ENCODE results near the gene TXN2.

The TXN2 gene

GRCh38 chr22:36469094-36469710 is 12.2 kb downstream of the TXN2 start:
- no peak for DNase-seq (ENCODE audit: insufficient read length, low spot score)

GRCh38 chr22:36467946-36468345 is 13.5 kb downstream of the TXN2 start:
- FAIRE-seq (no peak), DNase-seq (ENCODE audit: insufficient read length, low spot score) (no peak)
- TF ChIP-seq TAF1 (IDR thresholded peaks at IDR 0.05; ENCODE audit: low read depth, low read length) (no peak), POLR2AphosphoS5 (IDR thresholded peaks at IDR 0.05; ENCODE audit: low read depth, low read length) (no peak), POLR2A (IDR thresholded peaks at IDR 0.05; ENCODE audit: low read depth, low read length) (no peak), PAX5 (IDR thresholded peaks at IDR 0.05; ENCODE audit: insufficient read depth, low read length, severe bottlenecking) (no peak), POU2F2 (IDR thresholded peaks at IDR 0.05; ENCODE audit: low read depth, low read length) (no peak)

More at GRCh38 chr22:36469094-36469710, 12.2 kb downstream of the TXN2 start:
- no peak for FAIRE-seq
- TF ChIP-seq SPI1 (IDR thresholded peaks at IDR 0.05; ENCODE audit: low read depth, low read length) (no peak), POLR2A (IDR thresholded peaks at IDR 0.05; ENCODE audit: low read depth, low read length) (no peak), POLR2AphosphoS5 (IDR thresholded peaks at IDR 0.05; ENCODE audit: low read depth, low read length) (no peak), POU2F2 (IDR thresholded peaks at IDR 0.05; ENCODE audit: low read depth, low read length) (no peak), TAF1 (IDR thresholded peaks at IDR 0.05; ENCODE audit: low read depth, low read length) (no peak), PAX5 (IDR thresholded peaks at IDR 0.05; ENCODE audit: insufficient read depth, low read length, severe bottlenecking) (no peak)

- no peak for FAIRE-seq
- TF ChIP-seq SPI1 (IDR thresholded peaks at IDR 0.05; ENCODE audit: low read depth, low read length) (no peak), POLR2A (IDR thresholded peaks at IDR 0.05; ENCODE audit: low read depth, low read length) (no peak), POU2F2 (IDR thresholded peaks at IDR 0.05; ENCODE audit: low read depth, low read length) (no peak), POLR2AphosphoS5 (IDR thresholded peaks at IDR 0.05; ENCODE audit: low read depth, low read length) (no peak), PAX5 (IDR thresholded peaks at IDR 0.05; ENCODE audit: insufficient read depth, low read length, severe bottlenecking) (no peak), TAF1 (IDR thresholded peaks at IDR 0.05; ENCODE audit: low read depth, low read length) (no peak)
Observed at GRCh38 chr22:36467042-36467810, 14.2 kb downstream of the TXN2 start.

GRCh38 chr22:36466258-36466657 is 15.2 kb downstream of the TXN2 start:
- TF ChIP-seq POU2F2 (IDR thresholded peaks at IDR 0.05; ENCODE audit: low read depth, low read length) (no peak), POLR2AphosphoS5 (IDR thresholded peaks at IDR 0.05; ENCODE audit: low read depth, low read length) (no peak), POLR2A (IDR thresholded peaks at IDR 0.05; ENCODE audit: low read depth, low read length) (no peak), PAX5 (IDR thresholded peaks at IDR 0.05; ENCODE audit: insufficient read depth, low read length, severe bottlenecking) (no peak), SPI1 (IDR thresholded peaks at IDR 0.05; ENCODE audit: low read depth, low read length) (no peak), TAF1 (IDR thresholded peaks at IDR 0.05; ENCODE audit: low read depth, low read length) (no peak)
- DNase-seq (ENCODE audit: insufficient read length, low spot score), result no peak
- FAIRE-seq, result no peak

More at GRCh38 chr22:36467042-36467810, 14.2 kb downstream of the TXN2 start:
- no peak for DNase-seq (ENCODE audit: insufficient read length, low spot score)

- FAIRE-seq, result no peak
- DNase-seq (ENCODE audit: insufficient read length, low spot score), result no peak
Observed at GRCh38 chr22:36465232-36466021, 16.0 kb downstream of the TXN2 start.

GRCh38 chr22:36464715-36465231 is 16.7 kb downstream of the TXN2 start:
- DNase-seq (ENCODE audit: insufficient read length, low spot score), result no peak
- no peak for FAIRE-seq
- TF ChIP-seq TAF1 (IDR thresholded peaks at IDR 0.05; ENCODE audit: low read depth, low read length), result no peak
- no peak for TF ChIP-seq POLR2A (IDR thresholded peaks at IDR 0.05; ENCODE audit: low read depth, low read length)
- TF ChIP-seq POU2F2 (IDR thresholded peaks at IDR 0.05; ENCODE audit: low read depth, low read length), result no peak
- no peak for TF ChIP-seq PAX5 (IDR thresholded peaks at IDR 0.05; ENCODE audit: insufficient read depth, low read length, severe bottlenecking)
- no peak for TF ChIP-seq SPI1 (IDR thresholded peaks at IDR 0.05; ENCODE audit: low read depth, low read length)
- TF ChIP-seq POLR2AphosphoS5 (IDR thresholded peaks at IDR 0.05; ENCODE audit: low read depth, low read length), result no peak

More at GRCh38 chr22:36465232-36466021, 16.0 kb downstream of the TXN2 start:
- TF ChIP-seq POLR2A (IDR thresholded peaks at IDR 0.05; ENCODE audit: low read depth, low read length) (peak; percentile 24; the same call in 1 of the 2 replicates), POLR2AphosphoS5 (IDR thresholded peaks at IDR 0.05; ENCODE audit: low read depth, low read length) (no peak)

GRCh38 chr22:36463783-36464184 is 17.7 kb downstream of the TXN2 start:
- no peak for FAIRE-seq
- DNase-seq (ENCODE audit: insufficient read length, low spot score), result no peak
- TF ChIP-seq TAF1 (IDR thresholded peaks at IDR 0.05; ENCODE audit: low read depth, low read length), result no peak
- no peak for TF ChIP-seq SPI1 (IDR thresholded peaks at IDR 0.05; ENCODE audit: low read depth, low read length)
- TF ChIP-seq POLR2A (IDR thresholded peaks at IDR 0.05; ENCODE audit: low read depth, low read length), result no peak
- no peak for TF ChIP-seq POU2F2 (IDR thresholded peaks at IDR 0.05; ENCODE audit: low read depth, low read length)
- TF ChIP-seq POLR2AphosphoS5 (IDR thresholded peaks at IDR 0.05; ENCODE audit: low read depth, low read length), result no peak
- no peak for TF ChIP-seq PAX5 (IDR thresholded peaks at IDR 0.05; ENCODE audit: insufficient read depth, low read length, severe bottlenecking)

GRCh38 chr22:36461665-36462649 is 19.5 kb downstream of the TXN2 start:
- TF ChIP-seq POLR2A (IDR thresholded peaks at IDR 0.05; ENCODE audit: low read depth, low read length) (no peak), PAX5 (IDR thresholded peaks at IDR 0.05; ENCODE audit: insufficient read depth, low read length, severe bottlenecking) (no peak), POLR2AphosphoS5 (IDR thresholded peaks at IDR 0.05; ENCODE audit: low read depth, low read length) (no peak), TAF1 (IDR thresholded peaks at IDR 0.05; ENCODE audit: low read depth, low read length) (no peak), SPI1 (IDR thresholded peaks at IDR 0.05; ENCODE audit: low read depth, low read length) (no peak), POU2F2 (IDR thresholded peaks at IDR 0.05; ENCODE audit: low read depth, low read length) (no peak)
- FAIRE-seq (no peak), DNase-seq (ENCODE audit: insufficient read length, low spot score) (no peak)
